DND-41 (cell line): ENCODE data around the gene ZDHHC14.

ENCODE experiments used
- EZH2 ChIP-seq: IDR thresholded peaks from 3 replicates; pipeline ENCODE4 v1.6.1; 2012; ENCODE audit warnings: borderline replicate concordance, low read depth, mild to moderate bottlenecking, moderate library complexity, low read length, inconsistent platforms; ENCODE audit not compliant: severe bottlenecking
- TF ChIP-seq, protein P1 (sequence below): IDR thresholded peaks from 2 replicates; pipeline ENCODE4 v1.5.1; 2012; ENCODE audit warnings: borderline replicate concordance, low read length, moderate library complexity, mild to moderate bottlenecking; ENCODE audit not compliant: poor library complexity, severe bottlenecking; ENCODE audit errors: extremely low read depth

DNA sequence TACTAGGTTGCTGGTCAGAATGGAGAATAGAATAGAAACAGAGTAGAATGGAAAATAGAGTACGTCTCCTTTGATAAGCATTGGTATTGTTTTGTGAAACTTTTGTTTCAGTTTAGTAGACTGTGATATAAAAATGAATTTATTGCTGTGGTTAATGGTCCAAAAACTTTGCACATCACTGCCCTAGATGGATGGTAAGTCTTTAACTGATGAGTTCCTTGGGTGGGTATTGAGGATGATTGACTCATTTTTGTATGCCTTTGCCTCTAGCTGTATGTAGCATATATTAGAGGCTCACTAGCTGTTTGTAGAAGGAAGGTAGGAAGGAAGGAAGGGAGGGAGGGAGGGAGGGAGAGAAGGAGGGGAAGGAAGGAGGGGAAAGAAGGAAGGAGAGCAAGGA lies 48.3 kb downstream of the ZDHHC14 start:
- TF ChIP-seq, protein P1, sequence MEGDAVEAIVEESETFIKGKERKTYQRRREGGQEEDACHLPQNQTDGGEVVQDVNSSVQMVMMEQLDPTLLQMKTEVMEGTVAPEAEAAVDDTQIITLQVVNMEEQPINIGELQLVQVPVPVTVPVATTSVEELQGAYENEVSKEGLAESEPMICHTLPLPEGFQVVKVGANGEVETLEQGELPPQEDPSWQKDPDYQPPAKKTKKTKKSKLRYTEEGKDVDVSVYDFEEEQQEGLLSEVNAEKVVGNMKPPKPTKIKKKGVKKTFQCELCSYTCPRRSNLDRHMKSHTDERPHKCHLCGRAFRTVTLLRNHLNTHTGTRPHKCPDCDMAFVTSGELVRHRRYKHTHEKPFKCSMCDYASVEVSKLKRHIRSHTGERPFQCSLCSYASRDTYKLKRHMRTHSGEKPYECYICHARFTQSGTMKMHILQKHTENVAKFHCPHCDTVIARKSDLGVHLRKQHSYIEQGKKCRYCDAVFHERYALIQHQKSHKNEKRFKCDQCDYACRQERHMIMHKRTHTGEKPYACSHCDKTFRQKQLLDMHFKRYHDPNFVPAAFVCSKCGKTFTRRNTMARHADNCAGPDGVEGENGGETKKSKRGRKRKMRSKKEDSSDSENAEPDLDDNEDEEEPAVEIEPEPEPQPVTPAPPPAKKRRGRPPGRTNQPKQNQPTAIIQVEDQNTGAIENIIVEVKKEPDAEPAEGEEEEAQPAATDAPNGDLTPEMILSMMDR = no peak
- TF ChIP-seq EZH2 = no peak
